Body of pancreas (tissue), 4 donors: ENCODE measurements around the gene S100A6.

Source experiments
- POLR2A ChIP-seq, 3 donors: fragments of 450-650 bp; IDR thresholded peaks; one replicate each; pipeline ENCODE4 v1.6.1; 2016; ENCODE audit warnings: antibody characterized with exemption in 3 of 3, mild to moderate bottlenecking in 2 of 3
- TF ChIP-seq, protein P1 (sequence below), 7 experiments: fragments of 450-650 bp in 4 of 7; fragments of 200-600 bp in 3 of 7; sonication (generic) in 3 of 7; IDR thresholded peaks; one replicate each; pipeline ENCODE4 v1.5.1; 2016 to 2019; ENCODE audit warnings: antibody characterized with exemption in 7 of 7

DNA sequence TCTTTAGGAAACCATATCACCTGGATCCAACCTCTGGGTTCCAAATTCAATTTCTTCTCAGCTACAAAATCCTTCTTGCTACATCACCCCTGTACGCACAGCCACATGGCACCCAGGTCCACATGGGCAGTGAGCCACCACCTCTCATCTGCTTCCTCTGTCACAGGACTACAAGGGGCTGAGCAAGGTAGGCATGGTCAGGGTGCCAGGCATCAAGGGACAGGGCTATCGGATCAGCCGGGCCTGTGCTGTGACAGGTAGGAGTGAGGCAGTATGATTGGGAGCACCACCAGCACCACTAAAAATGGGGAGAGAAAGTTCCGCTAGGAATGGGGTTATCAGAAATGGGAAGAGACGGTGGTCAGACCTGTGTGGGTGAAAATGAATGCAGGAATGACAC lies 29.4 kb downstream of the S100A6 start:
- TF ChIP-seq, protein P1, sequence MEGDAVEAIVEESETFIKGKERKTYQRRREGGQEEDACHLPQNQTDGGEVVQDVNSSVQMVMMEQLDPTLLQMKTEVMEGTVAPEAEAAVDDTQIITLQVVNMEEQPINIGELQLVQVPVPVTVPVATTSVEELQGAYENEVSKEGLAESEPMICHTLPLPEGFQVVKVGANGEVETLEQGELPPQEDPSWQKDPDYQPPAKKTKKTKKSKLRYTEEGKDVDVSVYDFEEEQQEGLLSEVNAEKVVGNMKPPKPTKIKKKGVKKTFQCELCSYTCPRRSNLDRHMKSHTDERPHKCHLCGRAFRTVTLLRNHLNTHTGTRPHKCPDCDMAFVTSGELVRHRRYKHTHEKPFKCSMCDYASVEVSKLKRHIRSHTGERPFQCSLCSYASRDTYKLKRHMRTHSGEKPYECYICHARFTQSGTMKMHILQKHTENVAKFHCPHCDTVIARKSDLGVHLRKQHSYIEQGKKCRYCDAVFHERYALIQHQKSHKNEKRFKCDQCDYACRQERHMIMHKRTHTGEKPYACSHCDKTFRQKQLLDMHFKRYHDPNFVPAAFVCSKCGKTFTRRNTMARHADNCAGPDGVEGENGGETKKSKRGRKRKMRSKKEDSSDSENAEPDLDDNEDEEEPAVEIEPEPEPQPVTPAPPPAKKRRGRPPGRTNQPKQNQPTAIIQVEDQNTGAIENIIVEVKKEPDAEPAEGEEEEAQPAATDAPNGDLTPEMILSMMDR (IDR thresholded peaks at IDR 0.05), result no peak
- TF ChIP-seq POLR2A (IDR thresholded peaks at IDR 0.05), result no peak
